Activated naive CD8-positive, alpha-beta T cell treated with anti-CD3 and anti-CD28 coated beads, Interleukin-2, amount 10 ng/mL, durations not matched to agents 7 days and 5 days (primary cell): ENCODE results near the gene IBA57. TPM values are rescaled to one million over a fixed set of nuclear protein-coding genes. Genes with fewer than 3 reads are reported as not detected.

ENCODE experiments used
- ATAC-seq: fragments of 150-1000 bp; cut with Tn5 transposase; one replicate; pipeline ENCODE4 v1.10.0; 2021; ENCODE audit warnings: low read depth, moderate library complexity
- POLR2A ChIA-PET: fragments of 350-600 bp; sonication (Branson Sonifier 250); formaldehyde crosslinking; loops from one replicate; lab custom pipeline; 2021; ENCODE audit warnings: antibody characterized with exemption; lab: Charles Lee
- DNase-seq: peaks from one replicate; pipeline ENCODE4 v3.0.0; 2021
- H3K27ac Mint-ChIP-seq: one replicate; pipeline ENCODE4 v1.8.0; 2022; ENCODE audit warnings: mild to moderate bottlenecking, mixed read lengths
- H3K27me3 Mint-ChIP-seq: one replicate; pipeline ENCODE4 v1.8.0; 2022; ENCODE audit warnings: mild to moderate bottlenecking, moderate library complexity, mixed read lengths
- H3K36me3 Mint-ChIP-seq: one replicate; pipeline ENCODE4 v1.8.0; 2021; ENCODE audit warnings: mild to moderate bottlenecking, mixed read lengths
- H3K4me1 Mint-ChIP-seq: one replicate; pipeline ENCODE4 v1.8.0; 2021; ENCODE audit warnings: mixed read lengths
- H3K4me3 Mint-ChIP-seq: one replicate; pipeline ENCODE4 v1.8.0; 2022; ENCODE audit warnings: mild to moderate bottlenecking, moderate library complexity, mixed read lengths
- H3K9me3 Mint-ChIP-seq: one replicate; pipeline ENCODE4 v1.8.0; 2021; ENCODE audit warnings: mixed read lengths
- total RNA-seq, 2 experiments: library from RNA; stranded (reverse); gene quantifications; one replicate each; pipeline ENCODE4 v1.2.3, GENCODE V29; 2021

Gene IBA57
- total RNA-seq, 2 experiments from 2014 or later = 9.7 to 12.2 TPM

DNA sequence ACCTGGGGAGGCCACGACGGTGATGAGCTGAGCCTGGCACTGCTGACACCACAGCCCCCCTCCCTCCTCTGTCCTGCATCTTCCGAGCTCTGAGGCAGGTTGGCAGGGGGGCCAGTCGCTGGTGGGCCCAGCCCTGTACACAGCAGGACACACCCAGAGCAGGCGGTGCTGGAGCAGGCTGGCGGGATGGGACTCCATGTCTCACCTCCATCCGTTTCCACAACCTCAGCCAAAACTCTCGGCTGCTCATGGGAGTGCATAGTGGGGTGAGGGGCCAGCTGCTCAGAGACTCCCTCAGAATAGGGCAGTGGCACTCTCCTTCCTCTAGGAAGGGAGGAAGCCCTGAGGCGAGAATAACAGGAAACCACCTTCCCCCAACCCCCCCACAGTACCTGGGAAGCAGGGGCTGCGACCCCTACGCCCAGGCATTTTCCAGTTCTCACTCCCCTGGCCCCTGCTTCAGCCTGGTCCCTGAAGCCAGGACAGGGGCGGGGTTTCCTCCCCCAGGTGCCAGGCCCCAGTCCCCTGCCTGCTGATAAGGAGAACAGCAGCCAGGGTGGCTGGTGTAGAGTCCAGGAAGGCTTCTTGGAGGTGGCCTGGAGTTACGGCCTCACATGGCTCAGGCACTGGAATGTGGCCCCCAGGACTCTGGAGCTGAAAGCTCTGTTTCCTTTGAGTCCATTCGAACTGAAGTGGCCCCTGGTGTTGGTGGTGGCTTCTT is 3.2 kb upstream of the IBA57 start:
- H3K4me3 Mint-ChIP-seq = peak overlapping the region; percentile 10
- H3K36me3 Mint-ChIP-seq = no peaks in the 10 kb centered on the region
- POLR2A ChIA-PET = interaction anchor here (1.0 to 2.9 kb wide), 4 partner anchors 12 to 302 kb away, joined by 3 to 13 read pairs (median 4); partner anchors contain the start of gene GUK1
- peaks cover 32% of the 10 kb centered on the region for H3K4me1 Mint-ChIP-seq
- peak overlapping the region; percentile 75 for H3K27ac Mint-ChIP-seq
- ATAC-seq = no peak
- no peak for DNase-seq
- no peaks in the 10 kb centered on the region for H3K27me3 Mint-ChIP-seq
- no peaks in the 10 kb centered on the region for H3K9me3 Mint-ChIP-seq

DNA sequence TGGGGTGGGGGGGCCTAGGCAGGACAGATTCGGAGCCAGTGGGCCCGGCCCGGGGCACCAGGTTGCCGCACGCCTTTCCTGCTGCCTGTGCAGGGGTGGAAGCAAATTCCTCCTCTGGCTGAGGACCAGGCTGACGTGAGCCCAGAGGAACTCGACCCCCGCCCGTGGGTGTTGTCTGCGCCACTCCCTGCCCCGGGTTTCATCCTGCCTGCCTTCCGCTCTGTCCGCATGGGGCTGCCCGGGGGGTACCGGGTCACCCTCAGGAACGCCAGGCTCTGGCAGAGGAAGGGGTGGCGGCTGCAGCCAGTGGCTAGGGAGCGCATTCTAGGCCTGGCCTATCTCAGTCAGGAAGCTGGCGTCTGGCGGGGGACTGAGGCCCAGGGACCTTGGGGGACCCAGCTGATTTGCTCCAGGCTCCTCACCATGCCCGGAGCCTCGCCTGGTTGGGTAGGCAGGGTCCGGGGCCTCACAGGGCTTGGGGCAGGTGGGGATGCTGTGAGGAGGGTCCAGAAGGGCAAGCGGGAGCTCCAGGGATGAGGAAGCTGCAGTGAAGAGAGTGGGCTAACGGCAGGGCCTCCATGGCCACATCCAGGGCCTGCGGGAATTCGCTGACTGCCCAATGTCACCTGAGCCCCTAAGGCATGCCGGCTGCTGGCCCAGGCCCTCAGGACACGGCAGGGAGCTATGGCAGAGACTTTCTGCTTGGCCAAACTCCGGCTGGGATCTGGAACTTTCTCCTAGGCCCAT is 2.4 kb upstream of the IBA57 start:
- Mint-ChIP-seq H3K4me1 (peaks cover 33% of the 10 kb centered on the region), H3K36me3 (no peaks in the 10 kb centered on the region), H3K27ac (peak overlapping the region; percentile 75), H3K4me3 (no peak overlapping the region), H3K9me3 (no peaks in the 10 kb centered on the region), H3K27me3 (no peaks in the 10 kb centered on the region)
- DNase-seq (no peak), ATAC-seq (no peak)
- POLR2A ChIA-PET = interaction anchor here (0.6 to 2.9 kb wide), 5 partner anchors 10 to 57 kb away, joined by 3 to 13 read pairs (median 4); partner anchors contain the start of gene GUK1

DNA sequence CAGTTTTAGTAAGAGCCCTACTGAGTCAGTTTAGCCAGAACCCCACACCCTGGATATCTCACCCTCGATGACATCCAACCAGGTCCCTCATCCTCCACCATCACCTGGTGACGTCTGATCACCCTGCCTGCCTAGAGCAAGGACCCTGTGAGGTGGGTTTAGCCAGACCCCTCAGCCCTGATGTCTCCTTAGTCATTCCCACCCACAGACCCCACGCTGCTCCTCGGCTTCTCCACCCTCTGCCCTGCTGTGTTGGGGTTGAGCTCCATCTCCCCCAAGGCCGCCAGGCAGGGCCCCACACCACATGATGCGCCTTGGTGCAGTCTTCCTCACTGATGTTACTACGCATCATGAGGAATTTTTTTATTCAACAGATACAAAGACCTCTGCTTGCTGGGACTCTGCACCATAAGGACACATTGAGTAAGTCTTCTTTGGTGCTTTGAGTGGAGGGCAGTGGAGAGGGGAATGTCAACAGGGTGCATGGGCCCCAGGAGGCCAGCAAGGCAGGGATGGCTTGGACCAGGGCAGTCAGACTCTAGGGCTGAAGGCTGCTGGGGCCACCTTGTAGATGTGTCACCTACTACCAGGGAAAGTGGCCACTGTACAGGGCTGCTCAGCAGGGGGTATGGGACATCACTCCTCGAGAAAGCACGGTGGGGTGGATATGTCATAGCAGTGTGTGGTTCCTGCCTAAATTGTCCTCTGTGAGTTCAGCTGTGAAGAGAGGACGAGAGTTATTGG is 1.7 kb upstream of the IBA57 start:
- Mint-ChIP-seq H3K4me3 (peak overlapping the region; percentile 74), H3K9me3 (no peaks in the 10 kb centered on the region), H3K4me1 (peaks cover 33% of the 10 kb centered on the region), H3K27ac (peak overlapping the region; percentile 96), H3K36me3 (no peaks in the 10 kb centered on the region), H3K27me3 (no peaks in the 10 kb centered on the region)
- ATAC-seq = no peak
- no peak for DNase-seq
- POLR2A ChIA-PET = interaction anchor here (0.6 to 3.3 kb wide), 7 partner anchors 10 to 82 kb away, joined by 3 to 62 read pairs (median 9); partner anchors contain the start of genes ARF1 and GUK1

DNA sequence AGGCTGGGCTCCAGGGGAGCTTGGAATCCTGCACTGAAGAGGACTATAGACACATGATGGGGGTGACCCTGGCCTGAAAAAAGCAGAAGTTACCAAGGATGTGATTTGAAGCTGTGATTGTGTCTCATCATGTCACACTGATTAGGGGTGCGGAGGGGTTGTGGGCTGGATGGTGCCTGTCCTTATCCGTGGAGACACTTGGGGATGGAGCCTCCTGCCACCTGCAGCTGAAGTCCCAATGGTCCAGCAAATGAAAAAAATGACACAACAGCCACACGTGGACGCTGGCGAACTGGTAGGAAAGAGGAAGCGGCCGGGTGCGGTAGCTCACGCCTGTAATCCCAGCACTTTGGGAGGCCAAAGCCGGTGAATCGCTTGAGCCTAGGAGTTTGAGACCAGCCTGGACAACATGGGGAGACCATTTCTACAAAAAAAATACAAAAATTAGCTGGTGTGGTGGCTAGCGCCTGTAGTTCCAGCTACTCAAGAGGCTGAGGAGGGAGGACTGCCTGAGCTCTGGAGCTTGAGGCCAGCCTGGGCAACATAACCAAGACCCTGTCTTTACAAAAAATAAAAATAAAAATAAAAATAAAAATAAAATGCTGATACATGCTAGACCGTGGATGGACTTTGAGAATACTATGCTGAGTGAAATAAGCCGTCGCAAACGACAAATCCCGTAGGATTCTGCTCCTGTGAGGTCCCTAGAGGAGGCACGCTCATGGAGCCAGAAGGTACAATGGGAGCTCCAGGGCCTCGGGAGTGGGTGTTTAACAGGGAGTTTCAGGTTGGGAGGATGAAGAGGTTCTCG is 838 bp upstream of the IBA57 start:
- Mint-ChIP-seq H3K36me3 (no peaks in the 10 kb centered on the region), H3K27ac (peak overlapping the region; percentile 96), H3K4me1 (peaks cover 34% of the 10 kb centered on the region), H3K27me3 (no peaks in the 10 kb centered on the region), H3K9me3 (no peaks in the 10 kb centered on the region), H3K4me3 (peak overlapping the region; percentile 94)
- ATAC-seq = no peak
- POLR2A ChIA-PET = interaction anchor here (1.0 to 3.3 kb wide), 14 partner anchors 8 to 322 kb away, joined by 3 to 62 read pairs (median 7); partner anchors contain the start of genes ARF1, GUK1, MRPL55 and TRIM11
- no peak for DNase-seq

DNA sequence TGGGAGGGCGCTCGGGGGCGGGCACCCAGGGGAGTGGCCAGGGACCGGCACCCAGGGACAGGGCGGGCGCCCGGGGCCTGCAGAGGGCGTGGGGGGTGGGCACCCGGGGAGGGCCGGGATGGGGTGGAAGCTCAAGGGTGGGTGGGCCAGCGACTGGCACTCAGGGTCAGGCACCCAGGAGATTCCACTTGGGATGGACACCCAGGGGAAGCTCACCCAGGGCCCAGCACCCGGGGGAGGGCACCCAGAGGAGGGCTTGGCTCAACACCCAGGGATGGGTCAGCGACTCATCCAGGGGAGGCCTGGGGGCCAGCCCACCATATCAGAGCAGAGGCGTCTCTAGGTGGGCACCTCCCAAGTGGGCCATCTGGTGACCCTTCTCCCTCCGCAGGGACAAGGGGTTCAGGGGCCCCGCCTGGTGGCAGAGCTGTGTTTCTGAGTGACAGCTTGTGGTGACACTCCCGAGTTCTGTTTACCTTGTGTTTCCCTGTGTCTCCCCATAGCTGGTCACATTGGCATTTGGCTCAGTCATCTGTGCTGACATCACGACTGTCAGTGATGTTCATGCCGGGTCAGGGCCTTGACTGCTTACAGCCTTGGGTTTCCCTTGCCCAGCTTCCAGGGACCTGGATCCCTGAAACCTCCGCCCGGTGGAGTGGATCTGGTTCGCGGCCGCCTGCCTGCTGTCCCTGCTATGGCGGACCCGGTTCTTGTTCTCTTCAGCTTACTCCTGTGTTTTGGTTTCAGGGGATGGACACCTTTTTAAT is 749 bp downstream of the IBA57 start:
- H3K4me3 Mint-ChIP-seq = peak overlapping the region; percentile 86
- no peaks in the 10 kb centered on the region for H3K27me3 Mint-ChIP-seq
- H3K27ac Mint-ChIP-seq = peak overlapping the region; percentile 94
- H3K36me3 Mint-ChIP-seq = no peaks in the 10 kb centered on the region
- H3K4me1 Mint-ChIP-seq = peaks cover 31% of the 10 kb centered on the region
- DNase-seq (no peak), ATAC-seq (peak; percentile 2)
- POLR2A ChIA-PET = interaction anchor here (0.8 to 3.3 kb wide), 10 partner anchors 10 to 297 kb away, joined by 3 to 62 read pairs (median 7); partner anchors contain the start of genes GUK1 and TRIM11
- H3K9me3 Mint-ChIP-seq = no peaks in the 10 kb centered on the region

DNA sequence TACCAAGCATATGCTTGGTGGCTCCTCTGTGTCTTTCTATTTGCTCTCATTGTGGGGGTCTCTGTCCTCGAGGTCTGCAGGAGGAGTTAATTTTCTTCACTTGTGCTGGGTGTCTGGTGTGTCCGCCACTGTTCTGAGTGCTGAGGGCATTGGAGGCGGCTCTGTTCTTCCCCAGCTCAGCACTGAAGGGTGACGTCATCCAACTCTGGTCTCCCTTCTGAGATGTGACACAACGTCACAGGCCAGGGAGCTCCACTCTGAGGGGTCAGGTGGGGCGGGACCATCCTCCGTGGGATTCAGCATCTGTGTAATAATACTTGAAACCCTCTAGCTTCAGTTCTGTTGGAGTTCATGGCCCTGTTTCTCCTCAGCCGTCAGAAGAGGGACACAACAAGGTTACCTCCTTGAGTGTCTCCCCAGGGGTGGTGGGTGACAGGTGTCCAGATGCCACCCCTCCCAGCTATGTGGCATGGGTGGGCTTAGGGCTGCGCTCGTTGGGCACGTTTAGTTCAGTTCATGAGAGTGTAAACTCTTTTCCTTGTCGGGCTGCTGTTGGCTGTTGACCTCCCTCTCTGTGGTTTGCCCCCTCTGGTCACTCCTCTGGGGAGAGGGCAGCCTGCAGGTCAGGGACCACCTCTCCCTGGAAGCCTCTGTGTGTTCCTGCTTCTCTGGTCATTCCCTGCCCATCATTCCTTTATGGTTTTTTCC is 3.1 kb downstream of the IBA57 start:
- DNase-seq (no peak), ATAC-seq (no peak)
- Mint-ChIP-seq H3K27me3 (no peaks in the 10 kb centered on the region), H3K36me3 (no peaks in the 10 kb centered on the region), H3K4me3 (no peak overlapping the region), H3K9me3 (no peaks in the 10 kb centered on the region), H3K4me1 (peaks cover 18% of the 10 kb centered on the region), H3K27ac (no peak overlapping the region)
- POLR2A ChIA-PET = no interaction called here

DNA sequence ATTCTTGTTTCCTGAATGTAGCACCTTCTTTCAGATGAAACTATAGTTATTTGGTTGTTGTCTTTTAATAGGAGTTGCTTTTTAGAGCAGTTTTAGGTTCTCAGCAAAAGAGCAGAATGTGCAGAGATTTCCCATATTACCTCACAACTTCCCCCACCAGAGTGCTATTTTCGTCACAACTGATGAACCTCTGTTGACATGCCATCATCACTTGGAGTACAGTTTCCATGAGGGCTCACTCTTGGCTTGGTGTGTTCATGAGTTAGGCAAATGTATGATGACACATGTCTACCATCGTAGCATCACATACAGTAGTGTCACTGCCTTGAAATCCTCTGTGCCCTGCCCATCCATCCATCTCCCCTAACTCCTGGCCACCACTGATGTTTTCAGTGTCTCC is 3.7 kb downstream of the IBA57 start:
- no peaks in the 10 kb centered on the region for H3K36me3 Mint-ChIP-seq
- H3K27ac Mint-ChIP-seq = no peak overlapping the region
- no peak for ATAC-seq
- DNase-seq = no peak
- no peak overlapping the region for H3K4me3 Mint-ChIP-seq
- H3K9me3 Mint-ChIP-seq = no peaks in the 10 kb centered on the region
- no peaks in the 10 kb centered on the region for H3K27me3 Mint-ChIP-seq
- POLR2A ChIA-PET = no interaction called here
- H3K4me1 Mint-ChIP-seq = peaks cover 15% of the 10 kb centered on the region

DNA sequence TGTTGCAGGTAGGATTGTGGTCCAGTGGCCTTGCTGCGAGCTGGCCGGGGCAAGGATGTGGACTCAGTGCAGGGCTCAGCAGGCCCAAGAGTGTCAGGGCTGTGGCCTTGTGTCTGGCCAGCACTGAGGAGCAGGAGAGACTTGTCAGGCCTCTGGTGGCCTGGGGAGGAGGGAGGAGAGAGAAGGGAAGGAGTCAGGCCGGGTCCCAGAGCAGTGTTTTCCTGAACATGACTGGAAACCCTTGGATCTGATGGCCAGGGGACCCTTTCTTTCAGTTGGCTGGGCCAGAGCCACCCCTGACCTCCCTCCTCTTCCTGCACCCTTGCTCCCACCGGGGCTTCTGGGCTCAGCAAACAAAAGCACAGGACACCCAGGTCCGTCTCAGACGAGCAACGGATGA is 5.1 kb downstream of the IBA57 start:
- H3K4me3 Mint-ChIP-seq = no peak overlapping the region

DNA sequence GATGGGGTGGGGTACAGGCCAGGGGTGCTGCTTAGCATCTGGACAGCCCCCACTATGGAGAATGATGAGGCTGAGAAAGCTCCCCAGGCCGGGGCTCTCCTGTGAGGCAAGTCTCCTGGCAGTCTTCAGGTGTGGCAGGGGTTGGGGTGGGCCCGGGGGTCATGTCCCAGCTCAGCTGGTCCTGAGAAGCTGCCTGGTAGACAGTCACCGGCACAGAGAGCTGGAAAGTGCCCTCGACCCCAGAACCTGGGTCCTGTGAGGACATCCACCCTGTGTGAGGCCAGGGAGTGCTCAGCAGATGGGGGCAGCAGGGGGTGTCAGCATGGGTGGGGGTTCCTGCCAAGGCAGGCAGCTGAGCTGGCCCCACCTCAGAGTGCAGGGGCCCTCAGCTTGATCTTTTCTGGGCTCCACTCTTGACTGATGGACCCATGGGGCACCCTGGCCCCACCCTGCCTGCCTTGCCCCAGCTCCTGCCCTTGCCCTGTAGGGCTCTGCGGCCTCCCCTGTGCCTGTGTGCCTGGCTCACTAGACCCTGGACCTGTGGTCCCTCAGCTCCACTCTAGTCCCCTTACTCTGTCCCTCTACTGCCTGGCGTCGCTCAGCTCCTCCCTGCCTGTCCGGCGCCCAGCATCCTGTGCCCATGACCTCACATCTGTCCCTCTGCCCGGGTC is 5.8 kb downstream of the IBA57 start:
- no peaks in the 10 kb centered on the region for H3K9me3 Mint-ChIP-seq
- H3K27ac Mint-ChIP-seq = no peak overlapping the region
- H3K4me3 Mint-ChIP-seq = no peak overlapping the region
- H3K4me1 Mint-ChIP-seq = peaks cover 10% of the 10 kb centered on the region
- DNase-seq (no peak), ATAC-seq (no peak)
- no peaks in the 10 kb centered on the region for H3K27me3 Mint-ChIP-seq
- POLR2A ChIA-PET = interaction anchor here (0.6 to 0.8 kb wide), 2 partner anchors 9 to 23 kb away, joined by 4 read pairs; no protein-coding TSS in a partner anchor
- H3K36me3 Mint-ChIP-seq = no peaks in the 10 kb centered on the region

More for the DNA sequence above, 5.1 kb downstream of the IBA57 start:
- H3K4me1 Mint-ChIP-seq = peaks cover 10% of the 10 kb centered on the region
- H3K27ac Mint-ChIP-seq = peak overlapping the region; percentile 42
- H3K36me3 Mint-ChIP-seq = no peaks in the 10 kb centered on the region
- H3K27me3 Mint-ChIP-seq = no peaks in the 10 kb centered on the region
- DNase-seq (no peak), ATAC-seq (no peak)
- H3K9me3 Mint-ChIP-seq = no peaks in the 10 kb centered on the region
- POLR2A ChIA-PET = no interaction called here

DNA sequence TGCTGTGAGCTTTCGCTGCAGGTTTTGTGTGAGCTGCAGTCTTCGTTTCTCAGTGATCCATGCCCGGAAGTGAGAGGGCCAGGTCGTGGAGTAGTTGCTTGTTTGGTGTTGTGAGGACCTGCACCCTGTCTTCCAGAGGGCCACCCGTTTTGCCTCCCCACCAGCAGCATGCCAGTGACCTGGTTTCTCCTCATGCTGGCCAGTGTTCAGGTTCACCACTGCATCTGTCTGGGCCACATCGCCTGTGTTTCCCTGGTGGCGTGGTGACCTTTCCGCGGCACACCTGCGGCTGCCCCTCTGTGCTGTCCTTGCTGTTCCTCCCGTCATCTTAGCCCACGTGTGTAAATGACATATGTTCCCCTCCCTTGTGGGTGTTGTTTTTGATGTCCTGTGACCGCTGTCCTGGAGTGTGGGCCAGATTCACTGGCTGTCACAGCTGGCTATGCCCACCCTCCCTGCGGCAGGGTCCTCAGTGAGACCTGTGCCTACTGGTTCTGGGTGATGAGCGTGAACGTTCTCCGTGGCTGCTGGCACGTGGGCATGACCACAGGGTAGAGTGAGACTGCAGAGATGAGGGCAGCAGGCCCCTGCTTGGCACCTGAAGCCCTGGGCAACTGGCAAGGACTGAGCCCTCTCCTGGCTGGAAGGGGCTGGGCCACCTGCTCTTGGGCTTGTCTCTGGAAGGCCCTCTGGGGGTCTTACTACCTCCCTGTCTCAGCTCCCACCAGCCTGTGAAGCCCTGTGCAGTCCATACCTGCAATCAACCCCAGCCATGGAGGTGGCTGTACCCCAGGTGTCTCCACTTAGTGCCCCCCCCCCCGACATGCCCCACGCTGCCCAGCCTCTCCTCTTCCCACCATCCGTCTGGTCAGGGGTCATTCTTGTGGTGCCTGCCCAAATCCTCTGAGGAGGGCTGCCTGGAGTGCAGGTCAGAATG is 7.3 kb downstream of the IBA57 start:
- Mint-ChIP-seq H3K36me3 (no peaks in the 10 kb centered on the region), H3K27me3 (no peaks in the 10 kb centered on the region), H3K4me1 (peaks cover 5% of the 10 kb centered on the region), H3K9me3 (no peaks in the 10 kb centered on the region), H3K4me3 (no peak overlapping the region), H3K27ac (no peak overlapping the region)
- ATAC-seq (no peak), DNase-seq (no peak)
- POLR2A ChIA-PET = interaction anchor here (0.6 kb wide), 1 partner anchor 1373 kb away, joined by 4 read pairs; no protein-coding TSS in a partner anchor
